OCI-LY1 (cell line): ENCODE data around the gene NOTUM.

Experiments used
- H2AFZ ChIP-seq: fragments of 200-600 bp; sonication (generic), shearing (Covaris generic); 2 replicates; pipeline ENCODE4 v1.6.0; 2014; ENCODE audit warnings: antibody characterized with exemption, mild to moderate bottlenecking, low read length
- H3F3A ChIP-seq: fragments of 200-600 bp; sonication (generic), shearing (Covaris generic); 2 replicates; pipeline ENCODE4 v1.6.0; 2014; ENCODE audit warnings: mild to moderate bottlenecking, antibody characterized with exemption, low read length, moderate library complexity; ENCODE audit not compliant: insufficient read depth
- H3K27ac ChIP-seq: fragments of 200-600 bp; sonication (generic); 2 replicates; pipeline ENCODE4 v1.5.1; 2014; ENCODE audit warnings: low read length, mixed run types, mild to moderate bottlenecking, low read depth; ENCODE audit not compliant: poor library complexity, severe bottlenecking
- H3K27me3 ChIP-seq: fragments of 200-600 bp; sonication (generic); 2 replicates; pipeline ENCODE4 v1.6.0; 2014; ENCODE audit warnings: antibody characterized with exemption, mild to moderate bottlenecking, low read length, moderate library complexity; ENCODE audit not compliant: insufficient read depth
- H3K36me3 ChIP-seq: fragments of 200-600 bp; sonication (generic); 2 replicates; pipeline ENCODE4 v1.6.1; 2014; ENCODE audit warnings: mild to moderate bottlenecking, antibody characterized with exemption, low read length, moderate library complexity, mixed read lengths; ENCODE audit not compliant: insufficient read depth
- H3K4me1 ChIP-seq: fragments of 200-600 bp; sonication (generic); 2 replicates; pipeline ENCODE4 v1.5.1; 2014; ENCODE audit warnings: mild to moderate bottlenecking, low read length, moderate library complexity; ENCODE audit not compliant: insufficient read depth, severe bottlenecking
- H3K4me2 ChIP-seq: fragments of 200-600 bp; sonication (generic), shearing (Covaris generic); 2 replicates; pipeline ENCODE4 v1.6.1; 2014; ENCODE audit warnings: low read length
- H3K4me3 ChIP-seq: fragments of 200-600 bp; sonication (generic); 2 replicates; pipeline ENCODE4 v1.5.1; 2014; ENCODE audit warnings: low read length, low read depth, mild to moderate bottlenecking, mixed read lengths; ENCODE audit not compliant: poor library complexity, severe bottlenecking
- H3K79me2 ChIP-seq: fragments of 200-600 bp; shearing (Covaris generic); 2 replicates; pipeline ENCODE4 v1.6.1; 2016; ENCODE audit warnings: mixed run types, low read length, mixed read lengths; ENCODE audit not compliant: insufficient read depth
- H3K9ac ChIP-seq: fragments of 200-600 bp; sonication (generic), shearing (Covaris generic); 2 replicates; pipeline ENCODE4 v1.6.1; 2014; ENCODE audit warnings: mild to moderate bottlenecking, low read length, mixed read lengths
- H3K9me2 ChIP-seq: fragments of 200-600 bp; sonication (generic), shearing (Covaris generic); 2 replicates; pipeline ENCODE4 v1.6.1; 2014; ENCODE audit warnings: low read depth, mild to moderate bottlenecking, low read length, mixed read lengths
- H3K9me3 ChIP-seq: fragments of 200-600 bp; shearing (Covaris generic); 2 replicates; pipeline ENCODE4 v1.6.1; 2014; ENCODE audit warnings: low read length, mixed read lengths
- H4K20me1 ChIP-seq: fragments of 200-600 bp; sonication (generic), shearing (Covaris generic); 2 replicates; pipeline ENCODE4 v1.6.0; 2016; ENCODE audit warnings: mild to moderate bottlenecking, low read length; ENCODE audit not compliant: insufficient read depth
- CTCF ChIP-seq: fragments of 200-600 bp; sonication (generic), shearing (Covaris generic); IDR thresholded peaks from 2 replicates; pipeline ENCODE4 v1.5.1; 2017; ENCODE audit warnings: mild to moderate bottlenecking, antibody characterized with exemption, low read length, moderate library complexity, mixed read lengths
- EZH2 ChIP-seq: fragments of 200-600 bp; sonication (generic), shearing (Covaris generic); IDR thresholded peaks from 2 replicates; pipeline ENCODE4 v1.8.0; 2017; ENCODE audit warnings: borderline replicate concordance, mixed run types, mild to moderate bottlenecking, antibody characterized with exemption, low read length, moderate library complexity, mixed read lengths

The NOTUM gene

GRCh38 chr17:81904600-81905423, 56.2 kb downstream of the NOTUM start:
- H3K36me3 ChIP-seq = peaks cover 65% of the 10 kb centered on the region
- H3K9me2 ChIP-seq = no peaks in the 10 kb centered on the region
- H3K4me2 ChIP-seq = no peak overlapping the region
- H3K27me3 ChIP-seq = peaks cover 4% of the 10 kb centered on the region; the same call in 1 of the 2 replicates
- no peaks in the 10 kb centered on the region for H3K79me2 ChIP-seq
- no peak overlapping the region for H3K9ac ChIP-seq
- no peaks in the 10 kb centered on the region for H3F3A ChIP-seq
- H3K4me1 ChIP-seq = peaks cover 13% of the 10 kb centered on the region
- no peaks in the 10 kb centered on the region for H4K20me1 ChIP-seq
- no peak overlapping the region for H3K4me3 ChIP-seq
- no peaks in the 10 kb centered on the region for H3K9me3 ChIP-seq
- no peak overlapping the region for H3K27ac ChIP-seq
- H2AFZ ChIP-seq = no peak overlapping the region
- no peak for TF ChIP-seq CTCF
- TF ChIP-seq EZH2 = no peak

DNA sequence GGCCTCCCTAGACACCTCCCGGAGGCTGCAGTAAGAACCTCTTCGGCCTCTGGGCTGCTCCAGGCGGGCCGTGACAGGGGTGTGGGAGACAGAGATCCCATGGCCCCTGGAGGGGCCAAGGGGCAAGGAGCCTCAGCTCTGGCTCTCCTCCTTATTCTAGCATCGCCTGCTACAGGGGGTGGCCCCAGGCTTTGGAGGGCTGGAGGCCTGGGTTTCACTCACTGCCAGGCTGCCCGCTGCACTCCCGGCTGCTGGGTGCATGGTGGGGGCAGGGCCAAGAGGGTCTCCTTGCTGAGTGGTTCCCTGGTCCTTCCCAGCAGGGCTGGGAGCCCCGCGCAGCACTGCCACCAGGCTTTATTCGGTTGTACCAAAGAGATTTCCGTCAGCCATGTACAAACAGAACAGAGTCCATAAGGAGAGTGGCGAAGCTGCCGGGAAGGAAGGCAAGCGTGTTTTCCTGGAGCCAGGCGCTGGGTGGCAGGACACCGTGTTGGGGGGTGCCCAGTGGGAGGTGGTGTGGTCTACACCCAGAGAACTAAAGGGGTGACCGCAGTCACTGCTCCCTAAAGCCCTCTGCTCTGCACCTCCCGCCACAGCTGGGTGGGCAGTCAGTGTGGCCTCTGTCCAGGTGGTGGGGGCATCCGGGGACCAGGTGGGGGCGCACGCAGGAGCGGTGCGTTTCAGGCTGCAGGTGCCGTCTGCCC, 56.9 kb downstream of the NOTUM start:
- no peaks in the 10 kb centered on the region for H3K9me2 ChIP-seq
- no peaks in the 10 kb centered on the region for H3K9me3 ChIP-seq
- TF ChIP-seq EZH2 = no peak
- TF ChIP-seq CTCF = no peak
- H3K4me2 ChIP-seq = no peak overlapping the region
- no peaks in the 10 kb centered on the region for H3F3A ChIP-seq
- H3K4me3 ChIP-seq = no peak overlapping the region
- H3K9ac ChIP-seq = no peak overlapping the region
- H2AFZ ChIP-seq = no peak overlapping the region
- no peaks in the 10 kb centered on the region for H3K79me2 ChIP-seq
- H3K36me3 ChIP-seq = peaks cover 69% of the 10 kb centered on the region
- H4K20me1 ChIP-seq = no peaks in the 10 kb centered on the region
- H3K4me1 ChIP-seq = peaks cover 9% of the 10 kb centered on the region
- H3K27ac ChIP-seq = no peak overlapping the region
- peaks cover 4% of the 10 kb centered on the region; the same call in 1 of the 2 replicates for H3K27me3 ChIP-seq

GRCh38 chr17:81903415-81903831, 57.6 kb downstream of the NOTUM start:
- Histone ChIP-seq H3K27me3 (peaks cover 4% of the 10 kb centered on the region; the same call in 1 of the 2 replicates), H3K4me3 (no peak overlapping the region), H3K4me1 (peaks cover 9% of the 10 kb centered on the region), H3K9ac (no peak overlapping the region), H3K79me2 (no peaks in the 10 kb centered on the region), H2AFZ (no peak overlapping the region), H4K20me1 (no peaks in the 10 kb centered on the region), H3K9me2 (no peaks in the 10 kb centered on the region), H3K4me2 (no peak overlapping the region), H3K27ac (no peak overlapping the region), H3F3A (no peaks in the 10 kb centered on the region), H3K9me3 (no peaks in the 10 kb centered on the region), H3K36me3 (peaks cover 74% of the 10 kb centered on the region)
- TF ChIP-seq CTCF (no peak), EZH2 (no peak)
